ENCODE measurements around the gene C6orf89.

The C6orf89 gene

GRCh38 chr6:36852481-36853147 is 33.1 kb upstream of the C6orf89 start:
- DNase-seq, result no peak

- no peak for DNase-seq
These were observed 32.4 kb upstream of the C6orf89 start for GRCh38 chr6:36853325-36853724.

- no peak for DNase-seq
These were observed 30.0 kb upstream of the C6orf89 start for GRCh38 chr6:36855750-36856149.

GRCh38 chr6:36856277-36856676 is 29.5 kb upstream of the C6orf89 start:
- no peak for DNase-seq

- no peak for DNase-seq
These were observed 28.4 kb upstream of the C6orf89 start for GRCh38 chr6:36857325-36857724.

GRCh38 chr6:36858407-36858981 is 27.3 kb upstream of the C6orf89 start:
- no peak for DNase-seq

- DNase-seq, result no peak
These were observed 25.6 kb upstream of the C6orf89 start for GRCh38 chr6:36860126-36860525.

GRCh38 chr6:36862164-36862847 is 23.4 kb upstream of the C6orf89 start:
- DNase-seq, result no peak

GRCh38 chr6:36862848-36863382 is 22.8 kb upstream of the C6orf89 start:
- no peak for DNase-seq

- DNase-seq, result no peak
These were observed 21.8 kb upstream of the C6orf89 start for GRCh38 chr6:36863670-36864540.

- DNase-seq, result no peak
These were observed 19.9 kb upstream of the C6orf89 start for GRCh38 chr6:36865835-36866234.

- DNase-seq, result no peak
These were observed 18.1 kb upstream of the C6orf89 start for GRCh38 chr6:36867471-36868224.

- no peak for DNase-seq
These were observed 14.1 kb upstream of the C6orf89 start for GRCh38 chr6:36871686-36872085.

GRCh38 chr6:36873115-36873514 is 12.6 kb upstream of the C6orf89 start:
- DNase-seq, result no peak

- DNase-seq, result no peak
These were observed 11.9 kb upstream of the C6orf89 start for GRCh38 chr6:36873612-36874442.

- DNase-seq, result peak; percentile 96
These were observed 11.1 kb upstream of the C6orf89 start, which contains the start of gene PPIL1 for GRCh38 chr6:36874443-36875249. PPIL1 (minus strand) TSS chr6:36874803; CDS start chr6:36874772, 31 bp downstream.

- DNase-seq, result no peak
These were observed 10.5 kb upstream of the C6orf89 start for GRCh38 chr6:36875250-36875633.

GRCh38 chr6:36884610-36885009 is 1.1 kb upstream of the C6orf89 start:
- DNase-seq, result no peak

- DNase-seq, result no peak
These were observed 1.3 kb downstream of the C6orf89 start for GRCh38 chr6:36886950-36887618.
